HG03097 (cell line): ENCODE data around the gene GSTM3.
"Not testable (repeated sequence)": the region's sequence is repeated elsewhere in the genome, so short reads cannot be mapped to it uniquely, and the experiment has no call there.

Source experiments
- ATAC-seq: cut with Tn5 transposase; IDR thresholded peaks from one replicate; pipeline ENCODE4 v1.9.1; 2021; ENCODE audit not compliant: unreplicated experiment, low FRiP score

The GSTM3 gene

GRCh38 chr1:109762821-109763645 is 22.2 kb upstream of the GSTM3 start:
- ATAC-seq = no peak

- no peak for ATAC-seq
Measured at GRCh38 chr1:109762039-109762585, 21.3 kb upstream of the GSTM3 start.

- ATAC-seq = no peak
Measured at GRCh38 chr1:109761227-109762038, 20.6 kb upstream of the GSTM3 start.

DNA sequence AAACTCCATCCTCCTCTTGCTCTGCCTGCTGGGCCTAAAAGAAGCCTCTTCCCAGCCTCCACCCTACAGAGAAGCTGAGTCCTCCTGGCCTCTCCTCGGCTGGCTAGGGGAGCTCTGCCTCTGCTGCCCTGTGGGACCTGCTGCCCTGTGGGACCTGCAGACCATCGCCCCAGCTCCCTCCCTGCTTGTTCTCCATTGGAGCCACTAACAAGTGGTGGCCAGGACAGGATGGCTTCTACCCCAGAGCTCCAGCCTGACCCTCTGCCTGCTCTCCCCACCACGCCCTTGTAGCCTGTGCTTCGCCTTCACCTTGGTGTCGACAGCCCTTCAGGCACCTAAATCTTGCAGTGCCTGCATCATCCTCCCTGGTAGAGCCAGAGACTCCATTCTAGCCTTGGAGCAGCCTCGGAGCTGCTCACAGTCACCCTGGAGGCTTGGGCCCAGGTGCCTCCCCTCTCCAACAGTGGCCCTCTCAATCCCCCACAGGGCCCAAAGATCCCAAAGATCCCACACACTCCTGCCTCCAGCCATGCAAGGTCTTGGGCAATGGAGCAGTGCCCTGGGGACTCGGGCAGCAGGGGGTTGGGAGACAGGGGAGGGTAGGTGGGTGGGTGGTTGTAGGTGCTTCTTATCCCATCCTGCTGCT is 19.9 kb upstream of the GSTM3 start:
- ATAC-seq = no peak

DNA sequence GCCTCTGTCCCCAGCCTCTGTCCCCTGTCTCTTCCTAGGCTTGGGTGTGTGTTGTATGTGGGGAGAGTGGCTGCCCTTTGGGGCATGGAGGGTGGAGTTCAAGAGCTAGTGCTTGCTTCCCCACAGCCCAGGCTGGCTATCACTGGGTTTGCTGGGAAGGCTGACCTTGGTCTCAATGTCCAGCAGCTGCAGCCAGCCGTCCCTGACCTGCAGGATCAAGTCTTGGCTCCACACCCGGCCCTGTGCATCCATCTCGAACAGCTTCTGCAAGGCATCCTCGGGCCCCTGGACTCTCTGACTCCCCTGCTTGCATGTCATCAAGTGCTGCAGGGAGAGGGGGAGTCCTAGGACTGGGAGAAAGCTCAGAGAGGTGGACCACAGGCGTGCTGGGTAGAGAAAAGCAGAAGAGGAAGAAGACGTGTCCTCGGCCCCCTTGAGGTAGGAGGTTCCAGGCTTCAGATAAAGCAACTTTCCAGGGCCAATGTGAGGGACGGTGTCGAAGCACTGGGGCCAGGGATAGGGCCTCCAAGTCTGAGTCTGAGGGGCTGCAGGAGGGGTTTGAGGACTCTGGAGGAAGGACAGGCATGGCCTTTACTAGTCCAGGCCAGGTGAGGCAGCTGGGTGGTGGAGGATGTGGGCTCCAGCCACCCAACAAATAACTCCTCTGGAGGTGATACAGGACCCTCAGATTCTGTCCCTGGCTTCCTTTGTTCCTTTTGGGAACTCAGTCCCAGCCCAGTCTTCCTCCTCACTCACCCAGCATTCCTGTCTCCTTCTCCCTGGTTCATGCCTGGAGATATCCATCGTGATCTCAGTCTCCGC is 18.9 kb upstream of the GSTM3 start:
- ATAC-seq = no peak

DNA sequence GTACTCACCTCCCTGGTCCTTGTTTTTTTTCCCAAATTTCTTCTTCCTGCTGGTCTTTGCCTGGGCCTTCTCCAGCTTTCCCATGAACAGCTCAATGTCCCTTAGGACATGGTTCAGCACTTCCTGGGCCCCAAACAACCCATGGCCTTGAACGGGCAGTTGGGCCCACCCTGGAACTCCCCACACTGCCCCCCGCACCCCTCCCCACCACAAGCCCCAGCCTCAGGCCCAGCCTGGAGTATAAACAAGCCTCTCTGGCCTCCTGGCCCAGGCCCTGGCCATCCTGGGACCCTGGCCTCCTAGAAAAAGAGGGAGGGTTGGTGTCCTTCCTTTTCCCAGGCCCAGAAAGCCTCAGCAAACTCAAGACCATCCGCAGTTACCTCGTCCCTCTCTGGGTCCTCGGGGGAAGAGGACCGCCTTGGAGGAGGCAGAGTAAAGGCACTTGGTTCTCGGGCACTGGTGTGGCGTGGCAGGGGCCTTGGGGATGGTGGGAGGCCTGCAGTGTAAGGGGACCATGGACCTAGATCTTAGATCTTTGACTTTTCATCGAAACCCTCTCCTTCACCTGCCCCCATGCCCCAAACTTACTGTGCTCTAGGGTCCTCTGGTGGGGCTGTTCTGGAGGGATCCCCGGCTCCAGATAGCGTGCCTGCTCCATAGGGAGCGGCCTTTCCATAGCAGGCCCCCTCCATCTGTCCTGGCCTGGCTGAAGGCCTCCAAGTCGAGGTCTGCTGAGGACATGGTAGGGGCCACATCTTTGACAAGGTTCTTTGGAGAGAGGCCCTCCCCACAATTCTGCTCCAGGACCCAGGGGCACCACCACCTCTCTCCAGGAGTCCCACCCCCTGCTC is 17.3 kb upstream of the GSTM3 start:
- ATAC-seq = no peak

DNA sequence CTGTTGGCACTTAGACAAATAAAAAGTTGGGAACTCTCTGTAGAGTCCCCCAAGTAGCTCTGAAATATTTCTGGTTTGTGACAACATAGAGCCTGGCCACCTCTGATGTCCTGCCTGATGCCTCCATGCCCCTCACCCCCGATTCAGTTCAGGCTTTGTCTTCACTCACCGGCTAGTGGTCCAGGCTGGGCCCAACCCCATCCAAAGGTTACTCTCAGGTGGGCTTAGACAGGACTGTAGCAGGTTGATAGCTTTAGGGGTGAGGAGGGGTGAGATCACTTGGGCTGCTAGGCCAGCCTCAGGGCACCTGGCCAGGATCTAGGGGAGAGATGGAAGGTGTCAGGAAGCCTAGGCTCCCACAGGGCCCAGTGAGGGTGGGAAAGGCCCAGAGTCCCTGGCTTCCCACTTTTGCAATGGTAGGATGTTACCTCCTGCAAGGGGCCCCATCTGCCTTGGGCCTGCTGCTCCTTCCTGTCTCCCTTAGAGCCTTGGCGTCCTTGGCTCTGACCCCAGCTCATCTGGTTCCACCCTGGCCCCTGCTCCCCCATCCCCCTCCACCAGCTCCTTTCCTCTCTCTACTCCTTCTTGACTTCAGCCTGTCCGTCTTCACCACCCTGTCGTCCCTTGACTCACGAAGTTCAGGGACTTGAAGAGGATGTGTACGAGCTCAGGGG is 16.1 kb upstream of the GSTM3 start:
- ATAC-seq = no peak

DNA sequence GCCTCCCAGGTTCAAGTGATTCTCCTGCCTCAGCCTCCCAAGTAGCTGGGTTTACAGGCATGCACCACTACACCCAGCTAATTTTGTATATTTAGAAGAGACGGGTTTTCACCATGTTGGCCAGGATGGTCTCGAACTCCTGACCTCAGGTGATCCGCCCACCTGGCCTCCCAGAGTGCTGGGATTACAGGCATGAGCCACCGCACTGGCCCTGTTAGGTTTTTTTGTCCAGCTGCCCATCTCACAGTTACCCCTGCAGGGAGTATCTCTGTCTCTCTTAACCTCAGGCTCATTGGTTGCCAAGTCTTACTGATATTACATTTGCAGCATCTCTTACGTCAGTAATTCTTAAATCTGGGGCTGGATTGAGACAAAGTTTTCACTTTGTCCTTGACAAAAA is 15.5 kb upstream of the GSTM3 start:
- ATAC-seq = not testable (repeated sequence)

GRCh38 chr1:109754738-109755137 is 13.9 kb upstream of the GSTM3 start:
- no peak for ATAC-seq

GRCh38 chr1:109751531-109752260 is 10.9 kb upstream of the GSTM3 start:
- ATAC-seq = no peak

DNA sequence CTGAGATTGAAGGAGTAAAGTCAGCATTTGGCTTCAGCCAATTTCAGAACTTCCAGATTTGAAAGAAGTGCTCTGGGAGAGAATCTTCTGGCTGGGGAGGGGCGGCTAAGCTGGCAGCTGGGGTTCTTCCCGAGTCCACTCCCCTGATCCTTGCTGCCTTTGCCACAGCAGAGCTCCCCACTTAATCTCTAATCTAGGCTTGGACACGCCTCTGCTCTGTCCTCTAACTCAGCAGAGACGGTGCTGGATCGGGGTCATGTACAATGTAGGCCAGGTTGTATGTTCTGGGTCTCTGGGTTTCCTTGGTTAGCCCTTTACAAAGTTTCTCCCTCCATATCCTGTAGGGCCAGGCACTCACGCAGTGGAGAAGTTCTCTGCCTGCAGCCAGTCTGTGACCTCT is 10.1 kb upstream of the GSTM3 start:
- no peak for ATAC-seq

DNA sequence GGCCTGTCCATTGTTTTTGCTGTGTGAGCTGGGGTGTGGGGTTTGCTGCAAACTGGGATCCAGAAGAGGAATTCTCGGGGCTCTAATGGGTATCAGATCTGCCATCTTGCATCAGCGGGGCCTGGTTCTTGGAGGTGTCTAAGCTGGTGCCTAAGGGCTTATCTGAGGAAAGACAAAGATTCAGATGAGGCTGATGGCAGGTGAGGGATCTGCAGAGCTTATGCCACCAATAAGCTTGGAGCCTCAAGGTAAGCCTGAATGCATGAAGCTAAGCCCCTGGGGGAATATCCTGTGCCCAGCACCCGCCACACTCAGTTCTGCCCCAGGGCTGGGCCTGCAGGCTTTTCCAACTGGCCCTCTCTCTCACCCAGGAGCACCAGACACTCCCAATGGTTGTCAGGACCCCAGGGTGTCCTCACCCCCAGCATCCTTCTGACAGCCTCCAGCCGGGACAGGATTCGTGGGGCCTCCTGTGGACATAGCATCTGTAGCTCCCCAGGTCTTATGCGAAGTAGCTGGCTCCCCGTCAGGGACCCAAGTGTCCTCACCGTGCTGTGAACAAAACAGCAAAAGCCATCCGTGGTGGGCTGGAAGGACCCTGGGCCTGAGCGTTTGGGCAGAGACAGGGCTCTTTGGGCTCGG is 9.5 kb upstream of the GSTM3 start:
- no peak for ATAC-seq

GRCh38 chr1:109749221-109749620 is 8.4 kb upstream of the GSTM3 start:
- ATAC-seq = no peak

GRCh38 chr1:109748311-109748710 is 7.5 kb upstream of the GSTM3 start:
- ATAC-seq = not testable (repeated sequence)

DNA sequence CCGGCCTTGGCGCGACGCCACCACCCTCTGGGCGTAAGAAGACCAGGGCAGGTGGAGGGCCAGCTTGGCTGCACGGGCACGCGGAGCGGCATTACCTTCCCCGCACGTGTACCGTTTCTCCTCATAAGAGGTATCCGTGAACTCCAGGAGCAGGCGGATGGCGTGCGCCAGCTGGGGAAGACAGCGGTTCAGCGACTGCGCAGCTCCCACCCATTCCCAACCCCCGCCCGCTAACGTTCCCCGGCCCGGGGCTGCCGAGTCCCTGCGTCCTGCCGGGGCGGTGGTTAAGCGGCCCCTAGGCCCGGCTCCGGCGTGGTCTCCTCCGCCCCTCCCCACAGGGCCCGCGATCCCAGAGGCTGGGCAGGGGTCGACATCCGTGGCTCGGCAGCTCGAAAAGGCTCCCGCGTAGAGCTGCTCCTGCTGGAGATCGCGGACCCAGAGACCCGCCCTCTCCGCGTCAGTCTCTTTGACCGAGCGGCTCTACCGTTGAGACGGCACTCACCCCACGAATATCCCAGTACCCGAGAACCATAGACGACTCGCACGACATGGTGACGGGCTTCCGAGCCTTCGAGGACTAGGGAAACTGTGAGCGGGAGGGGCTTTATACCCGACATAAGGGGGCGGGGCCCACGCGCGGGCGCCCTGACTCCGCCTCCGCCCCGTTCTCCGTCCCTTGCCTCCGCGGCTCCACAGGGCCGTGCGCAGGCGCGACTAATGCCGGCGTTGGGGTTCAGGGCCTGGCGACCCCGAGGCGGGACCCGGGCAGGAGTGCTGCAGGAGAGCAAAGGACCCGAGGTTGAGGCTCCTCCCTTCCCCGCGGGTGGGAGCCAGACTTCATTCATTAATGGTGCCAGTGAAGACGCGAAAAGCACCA is 862 bp downstream of the GSTM3 start:
- ATAC-seq = no peak

- ATAC-seq = no peak
Measured at GRCh38 chr1:109733236-109733870, 7.5 kb downstream of the GSTM3 start.
